GM12875 (cell line): ENCODE measurements around the gene RPP25L.

Experiments
- H3K4me3 ChIP-seq: one replicate; pipeline ENCODE4 v1.5.1; 2011; ENCODE audit warnings: low read depth, low read length, control low read depth
- TF ChIP-seq, protein P1 (sequence below): IDR thresholded peaks from 2 replicates; pipeline ENCODE4 v1.5.1; 2011; ENCODE audit warnings: low read depth, mild to moderate bottlenecking, control low read depth, inconsistent platforms, low read length, moderate library complexity, borderline replicate concordance; ENCODE audit not compliant: insufficient read depth

RPP25L gene

DNA sequence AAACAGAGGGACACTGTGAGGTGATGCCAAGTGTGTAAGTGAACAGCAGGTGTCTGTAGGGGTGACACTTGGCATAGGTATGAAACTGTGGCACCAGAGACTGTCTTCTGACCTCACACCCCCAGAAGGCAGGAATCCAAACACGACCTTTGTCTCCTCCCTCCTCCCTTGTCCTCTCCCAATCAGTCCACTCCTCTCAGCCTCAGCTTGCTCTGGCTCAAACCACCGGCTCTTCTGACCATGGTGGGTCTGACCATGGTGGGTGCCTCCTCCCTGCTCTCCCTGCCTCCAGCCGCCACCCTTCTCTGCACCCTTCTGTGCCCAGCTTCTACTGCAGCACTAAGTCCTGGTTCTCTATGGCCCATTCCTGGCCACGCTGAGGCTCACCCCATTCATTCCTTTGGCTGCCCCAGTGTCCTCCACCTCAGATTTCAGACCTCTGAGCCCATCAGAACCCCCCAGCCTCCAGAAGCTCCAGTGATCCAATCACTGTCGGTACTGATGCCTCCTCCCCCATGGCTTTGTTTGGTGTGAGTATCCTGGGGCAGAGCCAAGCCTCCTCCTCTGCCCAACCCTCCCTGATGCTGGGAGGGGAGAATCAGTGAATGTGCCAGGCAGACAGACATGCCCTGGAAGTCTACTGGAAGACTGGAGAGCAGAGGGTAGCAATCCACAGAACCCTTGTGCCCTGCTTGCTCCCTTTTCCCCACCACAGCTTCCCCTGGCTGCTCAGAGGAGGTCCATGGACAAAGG, 18.7 kb upstream of the RPP25L start:
- TF ChIP-seq, protein P1, sequence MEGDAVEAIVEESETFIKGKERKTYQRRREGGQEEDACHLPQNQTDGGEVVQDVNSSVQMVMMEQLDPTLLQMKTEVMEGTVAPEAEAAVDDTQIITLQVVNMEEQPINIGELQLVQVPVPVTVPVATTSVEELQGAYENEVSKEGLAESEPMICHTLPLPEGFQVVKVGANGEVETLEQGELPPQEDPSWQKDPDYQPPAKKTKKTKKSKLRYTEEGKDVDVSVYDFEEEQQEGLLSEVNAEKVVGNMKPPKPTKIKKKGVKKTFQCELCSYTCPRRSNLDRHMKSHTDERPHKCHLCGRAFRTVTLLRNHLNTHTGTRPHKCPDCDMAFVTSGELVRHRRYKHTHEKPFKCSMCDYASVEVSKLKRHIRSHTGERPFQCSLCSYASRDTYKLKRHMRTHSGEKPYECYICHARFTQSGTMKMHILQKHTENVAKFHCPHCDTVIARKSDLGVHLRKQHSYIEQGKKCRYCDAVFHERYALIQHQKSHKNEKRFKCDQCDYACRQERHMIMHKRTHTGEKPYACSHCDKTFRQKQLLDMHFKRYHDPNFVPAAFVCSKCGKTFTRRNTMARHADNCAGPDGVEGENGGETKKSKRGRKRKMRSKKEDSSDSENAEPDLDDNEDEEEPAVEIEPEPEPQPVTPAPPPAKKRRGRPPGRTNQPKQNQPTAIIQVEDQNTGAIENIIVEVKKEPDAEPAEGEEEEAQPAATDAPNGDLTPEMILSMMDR, result no peak
- H3K4me3 ChIP-seq, result no peak overlapping the region

DNA sequence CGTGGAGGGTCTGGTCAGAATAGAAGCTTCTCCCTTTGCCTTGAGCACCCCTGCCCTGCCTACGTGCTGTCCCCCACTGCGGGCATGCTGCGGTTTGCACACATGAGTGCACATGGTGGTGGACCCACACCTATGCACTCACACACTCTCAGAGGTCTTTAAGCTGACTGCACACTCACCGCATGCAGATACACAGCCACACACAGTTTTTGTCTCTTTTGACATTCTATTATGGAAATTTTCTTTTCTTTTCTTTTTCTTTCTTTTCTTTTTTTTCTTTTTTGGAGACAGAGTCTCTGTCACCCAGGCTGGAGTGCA, 17.6 kb upstream of the RPP25L start:
- TF ChIP-seq, protein P1, result no peak
- H3K4me3 ChIP-seq, result no peak overlapping the region

DNA sequence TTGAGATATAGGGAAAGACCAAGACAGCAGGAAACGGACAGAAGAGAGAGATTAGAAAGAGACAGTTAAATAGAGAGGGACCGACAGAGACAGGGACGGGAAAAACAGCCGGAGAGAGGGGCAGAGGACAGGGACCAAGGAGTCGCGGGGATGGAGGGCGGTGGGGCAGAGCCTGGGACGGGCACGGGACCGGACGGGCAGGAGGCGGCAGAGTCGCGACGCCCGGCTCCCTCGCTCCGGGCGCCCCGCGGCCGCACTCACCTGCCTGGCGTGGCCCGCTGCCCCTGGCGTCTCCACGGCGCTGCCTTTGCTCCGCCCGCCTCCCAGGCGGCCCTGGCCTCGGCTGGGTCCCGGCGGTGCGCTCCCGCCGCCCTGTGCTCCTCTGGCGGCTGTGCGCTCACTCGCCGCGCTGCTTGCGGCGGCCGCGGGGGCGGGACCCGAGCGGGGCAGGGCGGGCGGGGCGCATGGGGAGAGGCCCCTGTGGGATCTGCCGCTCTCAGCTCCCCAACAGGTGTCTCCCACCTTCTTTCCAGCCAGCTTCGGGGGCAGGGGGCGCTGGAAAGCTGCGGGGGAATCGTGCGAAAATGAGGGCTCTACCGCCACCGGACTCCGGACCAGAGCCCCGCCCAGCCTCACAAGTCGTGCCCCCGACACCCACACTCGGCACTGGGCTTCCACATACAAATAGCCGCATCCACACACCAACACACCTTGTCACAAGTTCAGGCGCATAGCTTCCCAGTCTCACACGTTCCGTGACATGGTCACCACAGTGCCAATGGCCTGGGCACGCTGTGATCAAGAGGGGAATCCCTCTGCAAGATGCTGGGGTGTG, 17.0 kb upstream of the RPP25L start, which contains the start of gene ARID3C:
Gene ARID3C (minus strand): TSS at position 411 of the 835 bp plus-strand sequence. CDS start 1,052 bp downstream, outside the sequence.
- TF ChIP-seq, protein P1, result no peak
- H3K4me3 ChIP-seq, result peak within 1 kb of the TSS; percentile 15

DNA sequence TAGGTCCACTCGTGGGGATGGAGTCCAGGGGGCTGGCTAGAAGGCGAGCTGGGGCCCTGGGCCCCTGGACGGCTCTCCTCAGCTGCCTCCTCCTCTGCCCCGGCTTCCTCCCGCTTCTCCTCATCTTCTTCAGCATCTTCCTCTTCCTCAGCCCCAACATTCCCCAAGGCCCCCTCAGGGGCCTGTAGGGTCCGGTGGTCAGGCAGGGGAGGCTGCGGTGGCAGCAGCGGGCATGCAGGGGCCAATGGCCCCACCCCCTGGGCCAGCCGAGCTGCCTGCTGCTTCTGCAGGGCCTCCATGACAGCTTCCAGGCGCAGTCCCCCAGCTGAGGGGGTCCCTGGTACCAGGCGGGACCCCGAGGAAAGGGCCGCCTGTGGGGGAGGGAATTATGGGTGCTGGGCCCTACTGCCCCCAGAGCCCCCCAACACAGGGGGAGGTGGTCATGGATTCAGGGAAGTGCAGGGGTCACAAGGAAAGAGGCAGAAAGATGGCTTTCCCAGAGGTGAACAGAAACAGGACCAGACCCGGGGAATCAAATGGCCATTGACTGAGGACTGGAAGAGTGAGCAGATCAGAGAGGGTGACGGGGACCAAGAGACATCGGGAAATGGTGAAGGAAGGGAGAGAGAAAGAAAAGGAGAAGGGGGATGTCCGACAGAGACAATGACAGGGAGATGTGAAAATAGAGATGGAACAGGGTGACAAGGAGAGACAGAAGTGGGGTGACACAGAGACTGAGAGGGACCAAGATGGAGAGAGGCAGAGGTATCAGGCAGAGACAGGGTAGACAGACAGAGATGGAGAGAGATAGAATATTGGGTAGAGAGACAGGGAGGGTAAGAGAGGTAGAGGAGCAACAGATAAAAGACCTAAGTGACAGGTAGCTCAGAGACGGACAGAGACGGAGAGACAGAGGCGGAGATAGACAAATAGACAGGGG, 16.1 kb upstream of the RPP25L start:
- TF ChIP-seq, protein P1, result no peak
- H3K4me3 ChIP-seq, result no peak overlapping the region

DNA sequence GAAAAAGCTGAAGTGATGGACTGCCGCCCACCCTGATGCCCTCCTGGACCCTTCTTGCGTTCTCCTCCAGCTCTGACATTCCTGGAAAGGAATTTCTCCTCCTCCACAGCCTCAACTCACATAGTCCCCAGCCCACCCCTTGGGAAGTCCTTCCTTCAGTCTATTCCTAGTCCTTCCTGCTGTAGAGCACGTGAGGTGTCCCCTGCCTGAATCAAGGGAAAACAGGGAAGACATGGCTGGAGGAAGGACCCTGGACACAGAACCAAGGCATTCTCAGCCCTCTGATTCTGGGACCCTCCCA, 13.2 kb upstream of the RPP25L start:
- TF ChIP-seq, protein P1, result no peak
- H3K4me3 ChIP-seq, result no peak overlapping the region

DNA sequence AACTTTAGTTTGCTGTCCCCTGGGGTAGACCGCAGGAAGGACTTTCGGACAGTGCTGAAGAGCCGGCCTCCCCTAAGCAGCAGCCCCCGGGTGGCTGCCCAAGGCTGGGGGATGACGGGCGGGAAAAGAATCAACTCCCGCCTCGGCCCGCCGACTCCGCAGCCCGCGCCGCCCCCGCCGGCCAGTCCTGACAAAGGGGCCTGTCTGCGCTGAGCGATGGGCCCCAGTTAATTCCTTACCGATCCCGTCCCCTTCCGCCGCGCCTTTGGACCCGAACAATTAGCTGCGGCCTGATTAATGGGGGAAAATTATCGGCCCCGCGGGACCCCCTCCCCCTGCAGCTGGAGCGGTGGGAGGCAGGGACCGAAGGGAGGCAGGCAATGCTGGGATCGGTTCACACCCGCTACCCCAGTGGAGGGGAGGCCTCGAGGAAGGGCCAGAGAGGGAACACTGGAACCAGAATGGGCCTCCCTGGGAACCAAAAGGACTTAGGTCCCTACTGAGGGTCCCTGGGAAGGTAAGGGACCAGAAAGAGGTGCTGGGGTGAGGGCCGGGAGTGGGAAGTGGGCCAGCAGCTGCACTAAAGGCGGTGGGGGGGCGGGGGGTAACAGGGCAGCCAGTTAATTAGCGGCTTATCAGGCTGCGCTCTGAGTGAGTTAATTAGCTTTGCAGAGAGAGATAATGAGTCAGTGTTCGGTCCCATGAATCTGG, 12.7 kb upstream of the RPP25L start:
- TF ChIP-seq, protein P1, result no peak

More for the DNA sequence above, 12.7 kb upstream of the RPP25L start:
- no peak overlapping the region for H3K4me3 ChIP-seq
